GM18907 (cell line): Measurements from ENCODE around the gene PUS7L.

ENCODE experiments used
- ATAC-seq: cut with Tn5 transposase; IDR thresholded peaks from one replicate; pipeline ENCODE4 v1.9.1; 2021; ENCODE audit warnings: mild to moderate bottlenecking, moderate library complexity; ENCODE audit not compliant: unreplicated experiment

PUS7L gene

DNA sequence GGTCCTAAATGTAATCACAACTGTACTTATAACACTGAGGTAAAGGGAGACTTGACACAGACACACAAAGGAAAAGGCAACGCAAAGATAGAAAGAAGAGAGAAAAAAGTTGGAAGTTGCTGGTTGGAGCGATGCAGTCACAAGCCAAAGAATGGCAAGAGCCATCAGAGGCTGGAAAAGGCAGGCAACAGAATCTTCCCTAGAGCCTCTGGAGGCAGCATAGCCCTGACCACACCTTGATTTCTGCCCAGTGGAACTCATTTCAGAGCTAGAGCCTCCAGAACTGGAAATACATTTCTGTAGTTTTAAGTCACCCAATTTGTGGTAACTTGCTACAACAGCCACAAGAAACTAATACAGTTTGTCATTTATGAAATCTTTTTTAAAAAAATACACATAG, 89.2 kb downstream of the PUS7L start:
- no peak for ATAC-seq
